HG03280 (cell line): ENCODE data around the gene HOXB3.

Experiments
- ATAC-seq: cut with Tn5 transposase; IDR thresholded peaks from one replicate; pipeline ENCODE4 v1.9.1; 2021; ENCODE audit warnings: mild to moderate bottlenecking, moderate library complexity; ENCODE audit not compliant: unreplicated experiment

Gene HOXB3

DNA sequence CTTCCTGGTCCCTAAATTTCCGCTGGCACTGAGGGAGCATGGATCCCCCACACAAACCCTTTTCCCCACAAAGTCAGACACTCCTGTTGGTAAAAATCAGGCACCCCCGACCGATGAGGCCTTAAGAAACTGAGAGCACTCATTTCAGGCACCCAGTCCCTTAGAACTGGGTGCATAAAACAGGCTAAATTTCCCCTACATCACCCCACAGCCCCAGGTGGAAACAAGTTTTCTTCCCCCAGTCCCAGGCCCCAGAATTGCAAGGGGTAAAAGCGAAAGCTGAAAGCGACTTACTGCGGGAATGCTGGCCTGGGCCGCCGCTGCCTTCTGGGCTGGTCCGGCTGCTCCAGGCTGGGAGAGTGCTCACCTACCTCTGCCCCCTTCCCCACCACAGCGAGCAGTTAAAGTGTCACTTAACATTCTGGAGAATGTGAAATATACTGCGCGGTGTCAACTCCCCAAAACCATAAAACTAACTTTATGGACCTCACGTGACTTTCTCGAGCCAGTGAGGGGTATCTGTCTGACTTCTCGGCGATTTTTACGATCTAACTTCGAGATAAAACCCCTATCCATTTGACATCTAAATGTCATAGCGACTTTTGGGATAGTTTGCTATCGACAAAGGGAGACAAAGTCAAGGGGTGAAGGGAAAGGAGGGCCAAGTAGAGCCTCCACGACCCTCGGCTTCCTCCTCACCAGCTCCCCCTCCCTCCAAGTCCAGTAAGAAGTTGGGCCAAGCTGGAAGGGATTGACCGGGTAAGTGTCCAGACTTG, at the start of gene HOXB3:
Gene HOXB3, minus strand, starts transcription at position 411 of the 776 bp plus-strand sequence. CDS start 37,767 bp downstream, outside the sequence.
- no peak for ATAC-seq

DNA sequence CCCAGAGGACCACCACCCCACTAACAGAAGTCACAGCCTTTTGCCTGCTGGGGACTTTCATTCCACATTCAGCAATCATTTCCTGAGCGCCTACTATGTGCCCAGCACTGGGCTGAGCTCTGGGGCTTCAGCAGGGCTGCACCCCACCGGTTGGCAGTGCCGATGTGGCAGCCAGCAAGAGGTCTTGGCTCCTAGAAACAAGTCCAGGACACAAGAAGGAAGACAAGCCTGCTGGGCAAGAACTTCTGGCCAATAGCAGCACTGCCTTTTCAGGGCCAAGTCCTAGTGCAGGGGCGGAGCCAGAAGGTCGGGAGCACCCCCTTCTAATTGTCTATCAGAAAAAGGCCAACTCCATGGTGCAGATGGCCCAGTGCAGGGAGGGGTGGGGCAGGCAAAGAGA, 49.1 kb upstream of the HOXB3 start:
- ATAC-seq = no peak

- ATAC-seq = no peak
Observed at GRCh38 chr17:48637323-48638260, 47.6 kb upstream of the HOXB3 start.

DNA sequence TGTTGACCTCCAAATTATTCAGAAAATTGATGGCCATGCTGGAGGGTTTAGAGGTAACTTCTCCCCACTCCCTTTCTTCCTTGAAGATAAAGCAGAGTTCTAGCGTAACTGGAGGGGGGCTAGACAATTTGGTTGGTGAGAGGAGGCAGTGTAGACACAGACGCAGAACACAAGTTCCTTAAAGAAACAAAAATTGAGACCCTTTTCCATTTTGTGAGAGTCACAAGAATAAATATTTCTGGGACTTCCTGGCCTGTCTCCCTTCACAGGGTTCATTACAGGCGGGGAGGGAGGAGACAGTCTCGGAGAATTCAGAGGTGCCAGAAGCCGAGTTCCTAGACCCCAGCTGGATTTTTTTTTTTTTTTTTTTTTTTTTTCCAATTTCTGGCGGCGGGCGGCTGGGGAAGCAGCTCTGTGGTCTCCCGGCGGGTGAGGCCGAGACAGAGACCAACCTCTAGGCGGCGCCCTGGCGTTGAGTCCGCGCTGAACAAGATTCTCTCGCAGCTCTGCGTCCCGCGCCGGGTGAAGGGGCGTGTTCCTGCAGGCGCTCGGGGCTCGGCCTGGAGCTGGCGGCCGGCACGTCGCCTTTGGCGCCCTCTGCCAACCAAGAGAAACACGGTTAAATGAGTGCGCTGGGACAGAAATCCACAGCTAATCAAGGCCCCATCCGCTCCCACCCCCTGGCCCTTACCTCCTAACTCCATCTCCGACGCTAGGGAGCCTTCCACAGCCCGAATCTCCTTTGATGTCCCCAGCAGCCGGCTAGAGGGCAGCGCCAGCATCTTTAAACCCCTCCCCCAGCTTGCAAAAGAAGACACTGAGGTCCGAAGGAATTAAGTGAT, 46.4 kb upstream of the HOXB3 start:
- no peak for ATAC-seq

DNA sequence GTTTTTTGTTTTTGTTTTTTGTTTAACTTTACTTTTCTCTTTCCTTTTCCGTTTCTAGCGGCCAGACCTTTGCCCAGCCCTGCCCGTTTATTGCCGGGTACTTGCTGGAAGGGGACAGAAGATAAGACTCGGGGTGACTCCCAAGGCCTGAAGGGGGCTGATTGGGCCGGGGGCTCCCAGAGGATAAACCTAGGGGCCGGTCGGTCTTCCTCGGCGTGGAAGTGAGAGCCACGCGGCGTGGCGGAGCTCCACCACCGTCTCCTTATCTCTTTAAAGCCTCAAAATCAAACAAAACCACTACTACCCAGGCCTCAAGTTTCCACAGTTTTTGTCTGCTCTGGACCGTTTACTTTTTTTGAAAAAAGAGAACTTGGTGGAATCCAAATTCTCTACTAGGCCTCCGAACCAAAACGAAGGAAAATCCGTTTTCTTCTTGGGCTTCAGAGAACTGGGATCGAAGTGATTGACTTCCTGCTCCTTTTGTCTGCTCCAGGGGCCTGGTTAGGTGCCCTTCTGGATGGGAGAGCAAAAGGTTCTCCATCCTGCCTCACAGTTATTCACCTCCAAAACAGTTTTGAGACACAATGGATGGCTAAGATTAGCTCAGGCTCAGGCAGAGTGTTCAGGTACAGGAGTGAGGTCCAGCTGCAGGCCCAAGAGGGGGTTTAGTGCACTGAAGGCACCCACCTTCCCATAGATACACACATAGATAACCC, 44.6 kb upstream of the HOXB3 start:
- no peak for ATAC-seq

- ATAC-seq = no peak
Observed at GRCh38 chr17:48633266-48633677, 43.2 kb upstream of the HOXB3 start.

GRCh38 chr17:48632579-48633265, 42.7 kb upstream of the HOXB3 start:
- ATAC-seq = no peak

- no peak for ATAC-seq
Observed at GRCh38 chr17:48631693-48632578, 41.9 kb upstream of the HOXB3 start.

DNA sequence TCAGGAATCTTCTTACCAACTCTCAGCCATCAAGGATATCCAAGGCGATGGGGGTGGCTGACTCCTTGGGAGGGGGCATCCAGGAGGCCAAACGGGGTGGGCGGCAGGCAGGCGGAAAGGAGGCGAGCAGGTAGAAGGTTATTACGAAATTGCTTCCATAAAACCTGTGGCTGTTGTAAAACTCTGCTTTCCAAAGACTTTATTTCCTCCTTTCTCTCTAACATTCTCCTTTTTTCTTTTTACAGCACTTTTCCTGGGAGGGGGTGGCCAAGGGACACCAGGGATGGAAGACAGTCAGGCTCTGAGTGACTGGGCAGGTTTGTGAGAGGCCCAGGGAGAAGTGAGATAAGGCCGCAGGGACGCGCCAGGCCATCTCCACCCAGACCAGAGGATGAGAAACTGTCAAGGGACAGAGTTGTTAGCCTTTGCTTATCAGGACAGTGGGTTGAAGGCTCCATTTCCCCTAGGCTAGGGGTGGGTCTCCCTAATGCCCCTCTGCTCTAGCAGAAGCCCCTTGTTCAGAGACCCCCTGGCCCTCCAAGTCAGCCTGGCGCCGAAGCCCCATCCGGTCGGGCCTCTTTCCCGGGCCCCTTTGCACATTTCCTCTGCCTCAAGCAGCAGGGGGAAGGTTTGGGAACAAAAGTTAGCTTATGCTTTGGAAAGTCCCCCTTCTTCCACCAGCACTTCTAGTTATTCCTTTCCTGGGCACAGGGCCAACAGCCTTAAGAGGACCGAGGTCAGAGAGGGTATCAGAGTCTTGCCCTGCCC, 41.1 kb upstream of the HOXB3 start:
- no peak for ATAC-seq

GRCh38 chr17:48630009-48630924, 40.2 kb upstream of the HOXB3 start:
- ATAC-seq = no peak

GRCh38 chr17:48629411-48629759, 39.3 kb upstream of the HOXB3 start:
- ATAC-seq = no peak

DNA sequence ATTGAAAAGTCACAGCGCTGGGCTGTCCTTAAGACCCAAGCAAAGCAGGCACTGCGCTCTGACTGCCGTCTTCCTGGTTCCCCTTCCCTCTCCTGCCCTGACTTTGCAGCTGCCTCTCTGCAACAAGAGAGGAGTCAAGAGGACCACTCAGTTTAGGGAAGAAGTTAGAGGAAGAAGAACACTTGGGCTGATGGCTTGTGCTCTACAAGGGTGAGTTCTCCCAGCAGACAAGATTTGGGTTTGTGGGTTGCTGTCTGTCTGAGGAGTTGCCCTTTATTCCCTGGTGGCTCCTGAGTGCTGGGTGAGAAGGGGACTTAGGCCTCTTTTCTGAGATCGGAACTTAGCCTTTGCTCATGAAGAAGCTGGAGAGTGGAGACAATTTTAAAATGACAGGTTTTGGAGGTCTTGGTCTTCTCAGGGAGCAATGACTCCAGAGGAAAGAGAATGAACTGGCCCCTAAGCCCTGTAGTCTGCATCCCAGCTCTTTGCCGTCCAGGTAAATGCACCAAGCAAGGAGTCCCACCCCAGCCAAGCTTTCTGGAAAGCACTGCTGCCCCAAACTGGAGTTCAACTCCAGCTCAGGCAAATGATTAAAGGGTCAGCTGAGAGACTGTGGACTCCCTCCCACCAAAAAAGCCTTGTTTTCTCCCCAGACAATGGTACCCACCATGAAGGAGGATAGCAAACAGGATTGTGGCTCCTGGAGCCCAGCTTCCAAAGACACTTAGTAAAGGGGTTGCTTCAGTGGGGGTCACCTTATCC, 38.8 kb upstream of the HOXB3 start:
- no peak for ATAC-seq

DNA sequence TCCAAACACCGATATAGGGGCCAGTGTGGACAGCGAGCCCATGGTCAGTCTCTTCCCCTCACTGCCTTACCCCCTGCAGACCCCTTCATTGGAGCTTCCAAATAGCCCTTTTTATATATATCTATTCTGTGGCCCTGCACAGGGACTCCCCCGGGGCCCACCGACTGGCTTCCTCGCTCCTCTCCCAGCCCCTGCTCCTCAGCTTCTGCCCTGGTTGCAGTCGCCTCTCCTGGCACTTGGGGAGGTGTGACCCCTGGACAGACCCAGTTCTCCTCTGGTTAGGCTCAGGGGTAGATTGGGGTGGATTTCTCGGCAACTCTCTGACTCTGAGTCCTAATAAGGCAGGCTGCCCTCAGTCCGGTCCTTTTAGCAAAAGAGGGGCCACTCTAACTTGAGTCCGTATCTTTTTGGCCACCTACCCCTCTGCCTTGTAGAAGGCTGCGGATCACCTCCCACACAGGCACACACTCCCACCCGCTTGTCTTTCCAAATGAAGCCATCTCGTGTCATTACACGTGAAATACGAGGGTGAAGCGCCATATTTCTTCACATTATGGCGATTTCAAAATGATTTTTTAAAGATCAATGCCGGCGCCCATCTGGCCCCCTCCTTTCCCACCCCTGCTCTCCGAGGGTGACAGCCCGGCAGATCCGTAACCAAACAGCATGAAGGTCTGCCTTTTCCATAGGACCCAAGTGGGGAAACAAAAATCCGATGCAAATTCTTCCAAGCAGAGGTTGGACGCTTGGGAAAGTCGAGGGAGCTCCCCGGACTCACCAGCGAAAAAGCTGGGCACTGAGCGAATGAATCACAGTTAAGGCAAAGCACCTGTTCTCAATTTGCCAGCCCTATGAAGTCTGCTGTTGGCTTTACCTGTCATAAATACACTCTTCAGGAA, 37.8 kb upstream of the HOXB3 start:
- no peak for ATAC-seq

DNA sequence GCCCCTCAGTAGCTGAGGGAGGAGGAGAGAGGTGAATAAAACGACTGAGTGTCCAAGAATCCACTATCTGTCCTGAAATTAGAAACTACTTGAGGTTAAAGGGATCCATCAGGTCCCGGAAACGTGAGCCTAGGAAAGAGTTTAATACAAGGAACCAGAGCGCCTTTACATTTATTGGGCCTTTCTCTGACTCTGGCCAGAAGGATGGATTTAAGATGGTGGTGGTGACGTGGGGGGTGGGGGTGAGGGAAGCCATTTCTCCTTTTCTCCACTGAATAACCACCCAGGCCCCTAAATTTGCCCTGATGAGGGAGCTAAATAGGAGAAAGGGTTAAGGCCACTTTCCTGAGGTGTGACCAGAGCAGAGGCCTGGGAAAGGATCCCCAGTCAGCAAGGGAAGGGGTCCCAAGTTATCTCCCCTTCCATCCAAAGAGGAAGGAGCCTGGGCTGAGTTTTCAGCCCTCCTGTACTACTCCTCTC, 37.1 kb upstream of the HOXB3 start:
- ATAC-seq = no peak
